Measurements from ENCODE around the gene GTF2B. TPM values are rescaled to one million over a fixed set of nuclear protein-coding genes. Genes with fewer than 3 reads are reported as not detected.
"Not testable (repeated sequence)": the region's sequence is repeated elsewhere in the genome, so short reads cannot be mapped to it uniquely, and the experiment has no call there.

The GTF2B gene
- polyA plus RNA-seq, 1 donor = 34.2 TPM

DNA sequence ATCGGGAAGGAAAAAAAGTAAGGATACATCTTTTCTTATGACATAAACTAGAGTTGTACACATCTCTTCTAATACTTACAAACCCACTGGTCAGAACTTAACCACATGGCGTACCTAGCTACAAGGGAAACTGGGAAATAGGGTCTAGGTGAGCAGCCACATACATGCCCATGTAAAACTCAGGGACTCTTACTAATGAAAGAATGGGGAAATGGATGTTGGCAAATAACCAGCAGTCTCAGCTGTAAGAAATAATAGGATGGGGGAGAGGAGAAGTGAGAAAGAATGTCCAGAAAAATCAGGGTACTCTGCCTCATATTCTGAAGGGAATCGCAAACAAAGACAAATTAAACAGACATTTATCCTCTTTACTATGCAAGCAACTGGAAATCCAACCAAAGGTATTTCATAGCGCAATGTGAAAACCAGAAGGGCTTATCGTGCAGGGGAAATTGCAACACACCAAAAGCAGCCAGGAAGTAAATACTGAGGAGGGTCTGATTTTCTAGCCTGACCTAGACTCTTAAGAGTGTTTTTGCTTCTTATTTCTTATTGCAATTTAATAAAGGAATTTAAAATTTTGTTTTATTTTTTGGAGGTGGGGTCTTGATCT is 17.5 kb downstream of the GTF2B start:
- no peak for DNase-seq
- Histone ChIP-seq H3K4me3 (ENCODE audit: low read length) (no peak overlapping the region), H3K4me1 (ENCODE audit: control insufficient read depth, insufficient read depth, low read length) (no peaks in the 10 kb centered on the region), H3K9me3 (ENCODE audit: control insufficient read depth, low read depth, low read length) (no peaks in the 10 kb centered on the region), H3K27me3 (ENCODE audit: control insufficient read depth, insufficient read depth, low read length) (no peaks in the 10 kb centered on the region), H3K27ac (ENCODE audit: low read length) (no peak overlapping the region), H3K36me3 (ENCODE audit: control insufficient read depth, insufficient read depth, low read length) (peaks cover 6% of the 10 kb centered on the region)
- 69% methylated on average over 3 of the region's 5 CpGs for WGBS (ENCODE audit: insufficient coverage, low lambda C conversion rate)

DNA sequence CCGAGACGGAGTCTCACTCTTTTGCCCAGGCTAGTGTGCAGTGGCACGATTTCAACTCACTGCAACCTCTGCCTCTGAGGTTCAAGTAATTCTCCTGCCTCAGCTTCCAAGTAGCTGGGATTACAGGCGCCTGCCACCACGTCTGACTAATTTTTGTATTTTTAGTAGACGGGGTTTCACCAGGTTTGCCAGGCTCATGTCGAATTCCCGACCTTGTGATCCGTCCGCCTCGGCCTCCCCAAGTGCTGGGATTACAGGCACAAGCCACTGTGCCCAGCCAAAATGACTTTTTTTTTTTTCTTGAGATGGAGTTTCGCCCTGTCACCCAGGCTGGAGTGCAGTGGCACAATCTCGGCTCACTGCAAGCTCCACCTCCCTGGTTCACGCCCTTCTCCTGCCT is 21.7 kb downstream of the GTF2B start:
- not testable (repeated sequence) for H3K27me3 ChIP-seq (ENCODE audit: control insufficient read depth, insufficient read depth, low read length); H3K9me3 ChIP-seq (ENCODE audit: control insufficient read depth, low read depth, low read length); H3K36me3 ChIP-seq (ENCODE audit: control insufficient read depth, insufficient read depth, low read length); H3K27ac ChIP-seq (ENCODE audit: low read length); H3K4me1 ChIP-seq (ENCODE audit: control insufficient read depth, insufficient read depth, low read length); H3K4me3 ChIP-seq (ENCODE audit: low read length); DNase-seq
- 100% methylated on average over 2 of the region's 14 CpGs for WGBS (ENCODE audit: insufficient coverage, low lambda C conversion rate)

DNA sequence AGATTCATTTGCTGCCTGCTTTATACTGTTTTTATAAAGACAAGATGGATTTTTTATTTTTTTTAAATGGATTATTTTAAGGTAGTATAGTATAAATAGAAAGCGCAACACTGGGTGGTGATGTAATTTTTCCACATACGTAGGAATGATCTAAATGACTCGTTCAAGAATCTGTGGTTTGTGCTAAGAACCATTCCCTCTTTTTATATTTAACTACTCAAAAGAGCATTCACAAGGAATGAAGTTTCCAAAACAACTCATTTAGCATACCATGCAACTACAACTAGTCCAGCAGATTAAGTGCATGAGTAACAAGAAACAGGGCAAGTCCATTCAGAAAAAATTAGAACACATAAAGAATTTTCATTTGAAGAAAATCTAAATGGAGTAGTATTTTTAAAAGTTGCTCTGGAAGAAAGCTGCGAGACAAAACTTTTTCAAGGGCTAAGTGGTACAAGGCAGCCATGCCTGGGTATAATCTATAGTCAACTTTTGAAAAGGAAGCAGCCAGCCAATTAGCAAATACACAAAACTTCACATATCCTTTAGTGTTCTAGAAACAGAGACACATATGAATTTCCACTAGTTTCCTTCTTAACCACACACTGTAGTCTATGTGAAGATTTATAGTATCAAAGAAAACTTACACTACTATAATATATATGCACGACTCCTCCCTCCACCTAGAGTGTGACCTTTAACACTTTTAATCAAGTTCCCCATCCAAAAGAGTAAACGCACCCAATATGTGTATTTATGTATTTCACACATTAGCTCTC is 23.4 kb downstream of the GTF2B start:
- H3K36me3 ChIP-seq (ENCODE audit: control insufficient read depth, insufficient read depth, low read length) = peaks cover 9% of the 10 kb centered on the region
- 73% methylated on average over 3 of the region's 6 CpGs for WGBS (ENCODE audit: insufficient coverage, low lambda C conversion rate)
- H3K27ac ChIP-seq (ENCODE audit: low read length) = no peak overlapping the region
- H3K9me3 ChIP-seq (ENCODE audit: control insufficient read depth, low read depth, low read length) = no peaks in the 10 kb centered on the region
- H3K4me1 ChIP-seq (ENCODE audit: control insufficient read depth, insufficient read depth, low read length) = no peaks in the 10 kb centered on the region
- no peak overlapping the region for H3K4me3 ChIP-seq (ENCODE audit: low read length)
- no peak for DNase-seq
- no peaks in the 10 kb centered on the region for H3K27me3 ChIP-seq (ENCODE audit: control insufficient read depth, insufficient read depth, low read length)

DNA sequence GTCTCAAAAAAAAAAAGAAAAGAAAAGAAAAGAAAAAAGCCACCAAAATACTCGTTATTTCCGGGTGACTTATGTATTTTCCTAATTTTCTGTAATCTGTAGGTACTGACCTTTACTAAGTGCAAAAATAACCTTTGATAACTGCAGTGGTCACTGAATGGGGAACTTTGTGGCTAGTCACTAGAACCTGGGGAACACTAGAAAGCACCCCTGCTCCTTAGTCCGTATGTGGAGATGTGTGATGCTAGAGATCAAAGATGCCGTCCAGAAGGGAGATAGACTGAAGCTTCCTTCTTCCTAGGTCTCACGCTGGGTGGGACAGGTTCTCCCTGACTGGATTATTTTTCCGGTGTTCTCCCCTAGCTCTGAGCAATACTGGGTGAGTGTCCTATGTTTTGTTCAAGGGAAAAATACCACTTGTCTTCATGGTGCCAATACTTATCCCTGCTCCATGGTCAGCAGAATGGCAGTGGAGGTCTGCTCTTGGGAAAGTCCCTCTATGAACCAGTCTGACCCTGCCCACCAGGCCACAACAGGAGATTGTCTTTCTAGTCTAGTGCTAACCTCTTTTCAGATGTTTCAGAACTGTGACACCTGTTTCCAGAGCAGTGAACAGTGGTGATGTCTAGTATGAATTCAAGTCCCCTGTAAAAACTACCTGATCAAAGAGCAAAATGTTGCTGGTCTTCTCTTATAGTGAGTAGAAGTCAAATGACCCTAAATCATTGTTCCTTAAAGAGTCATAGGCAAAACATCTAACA is 39.9 kb downstream of the GTF2B start:
- H3K4me3 ChIP-seq (ENCODE audit: low read length) = no peak overlapping the region
- no peaks in the 10 kb centered on the region for H3K9me3 ChIP-seq (ENCODE audit: control insufficient read depth, low read depth, low read length)
- no peak for DNase-seq
- H3K36me3 ChIP-seq (ENCODE audit: control insufficient read depth, insufficient read depth, low read length) = peaks cover 25% of the 10 kb centered on the region
- no peaks in the 10 kb centered on the region for H3K4me1 ChIP-seq (ENCODE audit: control insufficient read depth, insufficient read depth, low read length)
- H3K27ac ChIP-seq (ENCODE audit: low read length) = no peak overlapping the region
- 100% methylated on average over 1 of the region's 6 CpGs for WGBS (ENCODE audit: insufficient coverage, low lambda C conversion rate)
- no peaks in the 10 kb centered on the region for H3K27me3 ChIP-seq (ENCODE audit: control insufficient read depth, insufficient read depth, low read length)

DNA sequence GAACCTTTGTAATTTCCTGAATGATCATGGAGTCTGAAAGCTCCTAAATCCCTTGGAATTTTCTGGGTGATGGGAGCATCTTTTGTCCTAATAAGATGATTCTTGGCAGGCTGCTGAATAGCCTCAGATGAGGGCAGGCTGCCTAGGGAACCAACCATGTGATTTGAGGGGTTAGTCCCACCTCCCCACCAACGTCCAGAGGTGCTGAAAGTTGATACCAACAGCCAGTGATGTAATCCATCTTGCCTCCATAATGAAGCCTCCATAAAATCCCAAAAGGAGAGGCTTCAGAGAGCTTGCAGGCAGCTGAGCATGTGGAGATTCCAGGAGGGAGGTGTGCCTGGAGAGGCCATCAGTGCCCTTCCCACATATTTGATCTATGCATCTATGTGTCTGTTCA is 43.7 kb downstream of the GTF2B start:
- no peaks in the 10 kb centered on the region for H3K4me1 ChIP-seq (ENCODE audit: control insufficient read depth, insufficient read depth, low read length)

DNA sequence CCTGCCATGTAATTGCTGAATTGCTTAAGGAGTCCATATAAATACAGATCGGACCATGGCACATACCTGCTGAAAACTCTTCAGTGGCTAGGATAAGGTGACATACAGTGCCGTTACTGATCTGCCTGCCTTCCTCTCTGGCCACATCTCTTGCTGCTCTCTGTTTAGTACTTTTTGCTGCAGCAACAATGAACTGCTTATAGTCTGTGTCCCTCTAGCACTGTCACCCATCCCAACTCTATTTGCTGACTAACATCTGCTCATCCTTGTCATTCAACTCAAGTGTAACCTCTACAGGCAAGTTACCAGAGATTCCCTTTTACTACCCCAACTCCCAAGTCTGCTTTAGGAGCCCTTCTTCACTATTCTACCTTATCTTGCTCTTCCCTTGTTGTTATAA is 65.6 kb downstream of the GTF2B start:
- no peaks in the 10 kb centered on the region for H3K4me1 ChIP-seq (ENCODE audit: control insufficient read depth, insufficient read depth, low read length)
- no CpG with 5 or more reads among the region's 2 CpGs for WGBS (ENCODE audit: insufficient coverage, low lambda C conversion rate)
- no peak for DNase-seq
- H3K36me3 ChIP-seq (ENCODE audit: control insufficient read depth, insufficient read depth, low read length) = peaks cover 33% of the 10 kb centered on the region
- H3K4me3 ChIP-seq (ENCODE audit: low read length) = no peak overlapping the region
- H3K27ac ChIP-seq (ENCODE audit: low read length) = no peak overlapping the region
- no peaks in the 10 kb centered on the region for H3K27me3 ChIP-seq (ENCODE audit: control insufficient read depth, insufficient read depth, low read length)
- H3K9me3 ChIP-seq (ENCODE audit: control insufficient read depth, low read depth, low read length) = no peaks in the 10 kb centered on the region

More for the DNA sequence above, 43.7 kb downstream of the GTF2B start:
- no peaks in the 10 kb centered on the region for H3K9me3 ChIP-seq (ENCODE audit: control insufficient read depth, low read depth, low read length)
- DNase-seq = no peak
- H3K27ac ChIP-seq (ENCODE audit: low read length) = no peak overlapping the region
- no peaks in the 10 kb centered on the region for H3K27me3 ChIP-seq (ENCODE audit: control insufficient read depth, insufficient read depth, low read length)
- WGBS (ENCODE audit: insufficient coverage, low lambda C conversion rate) = no CpG with 5 or more reads among the region's 1 CpG
- H3K36me3 ChIP-seq (ENCODE audit: control insufficient read depth, insufficient read depth, low read length) = peaks cover 9% of the 10 kb centered on the region
- no peak overlapping the region for H3K4me3 ChIP-seq (ENCODE audit: low read length)

DNA sequence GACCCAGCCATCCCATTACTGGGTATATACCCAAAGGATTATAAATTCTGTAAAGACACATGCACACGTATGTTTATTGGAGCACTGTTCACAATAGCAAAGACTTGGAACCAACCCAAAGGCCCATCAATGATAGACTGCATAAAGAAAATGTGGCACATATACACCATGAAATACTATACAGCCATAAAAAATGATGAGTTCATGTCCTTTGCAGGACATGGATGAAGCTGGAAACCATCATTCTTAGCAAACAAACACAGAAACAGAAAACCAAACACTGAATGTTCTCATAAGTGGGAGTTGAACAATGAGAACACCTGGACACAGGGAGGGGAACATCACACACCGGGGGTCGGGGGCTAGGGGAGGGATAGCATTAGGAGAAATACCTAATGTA is 71.7 kb downstream of the GTF2B start:
- H3K4me1 ChIP-seq (ENCODE audit: control insufficient read depth, insufficient read depth, low read length); DNase-seq; H3K9me3 ChIP-seq (ENCODE audit: control insufficient read depth, low read depth, low read length); H3K27ac ChIP-seq (ENCODE audit: low read length); H3K27me3 ChIP-seq (ENCODE audit: control insufficient read depth, insufficient read depth, low read length); H3K4me3 ChIP-seq (ENCODE audit: low read length): not testable (repeated sequence)
- WGBS (ENCODE audit: insufficient coverage, low lambda C conversion rate) = no CpG with 5 or more reads among the region's 3 CpGs
- peaks cover 16% of the 10 kb centered on the region for H3K36me3 ChIP-seq (ENCODE audit: control insufficient read depth, insufficient read depth, low read length)

DNA sequence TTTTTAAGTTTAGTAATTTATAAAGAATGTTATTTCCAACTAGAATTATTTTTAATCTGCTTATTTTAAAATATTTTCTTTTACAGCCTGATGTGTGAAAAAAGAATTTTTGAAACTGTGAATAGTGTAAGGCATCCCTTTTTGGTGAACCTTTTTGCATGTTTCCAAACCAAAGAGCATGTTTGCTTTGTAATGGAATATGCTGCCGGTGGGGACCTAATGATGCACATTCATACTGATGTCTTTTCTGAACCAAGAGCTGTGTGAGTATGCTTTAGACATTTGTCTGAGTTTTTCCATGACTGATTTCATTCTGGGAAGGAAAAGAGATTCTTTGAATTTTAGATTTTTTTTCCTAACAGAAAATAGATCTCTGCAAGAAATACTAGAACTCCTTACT is 77.9 kb downstream of the GTF2B start:
- no peak overlapping the region for H3K4me3 ChIP-seq (ENCODE audit: low read length)
- DNase-seq = no peak
- no peak overlapping the region for H3K27ac ChIP-seq (ENCODE audit: low read length)
- H3K36me3 ChIP-seq (ENCODE audit: control insufficient read depth, insufficient read depth, low read length) = peaks cover 25% of the 10 kb centered on the region
- no peaks in the 10 kb centered on the region for H3K9me3 ChIP-seq (ENCODE audit: control insufficient read depth, low read depth, low read length)
- H3K27me3 ChIP-seq (ENCODE audit: control insufficient read depth, insufficient read depth, low read length) = no peaks in the 10 kb centered on the region
- H3K4me1 ChIP-seq (ENCODE audit: control insufficient read depth, insufficient read depth, low read length) = no peaks in the 10 kb centered on the region
- WGBS (ENCODE audit: insufficient coverage, low lambda C conversion rate) = no CpG with 5 or more reads among the region's 1 CpG

DNA sequence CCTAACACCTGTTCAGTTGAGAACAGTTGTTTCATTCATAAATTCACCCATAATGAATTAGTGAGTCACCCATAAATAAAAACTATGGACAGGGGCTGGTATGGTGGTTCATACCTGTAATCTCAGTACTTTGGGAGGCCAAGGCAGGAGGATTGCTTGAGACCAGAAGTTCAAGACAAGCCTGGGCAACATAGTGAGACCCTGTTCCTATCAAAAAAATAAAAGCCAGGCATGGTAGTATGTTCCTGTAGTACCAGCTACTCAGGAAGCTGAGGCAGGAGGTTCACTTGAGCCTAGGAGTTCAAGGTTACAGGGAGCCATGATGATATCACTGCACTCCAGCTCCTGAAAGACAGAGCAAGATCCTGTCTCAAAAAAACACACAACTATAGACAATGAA is 79.0 kb downstream of the GTF2B start:
- H3K4me1 ChIP-seq (ENCODE audit: control insufficient read depth, insufficient read depth, low read length) = no peaks in the 10 kb centered on the region
- no peaks in the 10 kb centered on the region for H3K27me3 ChIP-seq (ENCODE audit: control insufficient read depth, insufficient read depth, low read length)
- no peak overlapping the region for H3K4me3 ChIP-seq (ENCODE audit: low read length)
- no peaks in the 10 kb centered on the region for H3K9me3 ChIP-seq (ENCODE audit: control insufficient read depth, low read depth, low read length)
- H3K36me3 ChIP-seq (ENCODE audit: control insufficient read depth, insufficient read depth, low read length) = peaks cover 28% of the 10 kb centered on the region
- DNase-seq = no peak
- H3K27ac ChIP-seq (ENCODE audit: low read length) = no peak overlapping the region

DNA sequence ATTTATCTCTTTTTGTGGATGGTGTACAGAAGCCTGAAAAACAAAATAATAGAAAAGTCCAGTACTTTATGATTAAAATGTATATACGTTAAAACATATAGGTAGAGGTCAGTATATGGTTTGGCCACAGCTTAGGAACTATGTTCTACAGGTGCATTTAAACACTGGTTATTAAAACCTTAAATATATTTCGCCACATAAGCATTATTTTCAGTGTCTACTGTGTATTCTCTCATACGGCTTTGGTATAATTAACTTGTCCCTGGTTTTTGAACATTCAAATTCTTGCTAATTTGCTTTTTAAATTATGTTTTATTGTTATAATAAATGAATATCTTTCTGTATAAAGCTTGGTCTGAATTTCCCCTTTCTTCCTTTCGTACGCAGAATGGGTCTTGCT is 87.9 kb downstream of the GTF2B start:
- no peak overlapping the region for H3K4me3 ChIP-seq (ENCODE audit: low read length)
- H3K9me3 ChIP-seq (ENCODE audit: control insufficient read depth, low read depth, low read length) = no peaks in the 10 kb centered on the region
- no peaks in the 10 kb centered on the region for H3K27me3 ChIP-seq (ENCODE audit: control insufficient read depth, insufficient read depth, low read length)
- 100% methylated on average over 3 of the region's 5 CpGs for WGBS (ENCODE audit: insufficient coverage, low lambda C conversion rate)
- peaks cover 56% of the 10 kb centered on the region for H3K36me3 ChIP-seq (ENCODE audit: control insufficient read depth, insufficient read depth, low read length)
- no peak for DNase-seq
- no peak overlapping the region for H3K27ac ChIP-seq (ENCODE audit: low read length)
- no peaks in the 10 kb centered on the region for H3K4me1 ChIP-seq (ENCODE audit: control insufficient read depth, insufficient read depth, low read length)
